Mucosa of rectum (tissue), 2 donors: ENCODE results near the gene KCNK7.
A peak's percentile ranks its signal among the peaks of the same experiment; 100 is the strongest.

Experiments
- H3K27ac ChIP-seq, 2 donors: one replicate each; pipeline ENCODE4 v1.7.0; 2013; ENCODE audit warnings: inconsistent platforms in 2 of 2, low read depth in 2 of 2, low read length in 2 of 2
- H3K27me3 ChIP-seq, 2 donors: one replicate each; pipeline ENCODE4 v1.7.0; 2013; ENCODE audit warnings: low read length in 2 of 2; ENCODE audit not compliant: control insufficient read depth in 2 of 2, insufficient read depth in 2 of 2
- H3K36me3 ChIP-seq, 2 donors: one replicate each; pipeline ENCODE4 v1.7.0; 2013; ENCODE audit warnings: low read length in 2 of 2; ENCODE audit not compliant: control insufficient read depth in 2 of 2, insufficient read depth in 2 of 2
- H3K4me1 ChIP-seq, 2 donors: one replicate each; pipeline ENCODE4 v1.7.0; 2013; ENCODE audit warnings: low read length in 2 of 2, mild to moderate bottlenecking in 1 of 2; ENCODE audit not compliant: control insufficient read depth in 2 of 2, insufficient read depth in 2 of 2
- H3K4me3 ChIP-seq, 2 donors: one replicate each; pipeline ENCODE4 v1.7.0; 2013; ENCODE audit warnings: low read length in 2 of 2
- H3K9ac ChIP-seq, 2 donors: one replicate each; pipeline ENCODE4 v1.7.0; 2013; ENCODE audit warnings: low read length in 2 of 2, low read depth in 1 of 2, mild to moderate bottlenecking in 1 of 2
- H3K9me3 ChIP-seq, 2 donors: one replicate each; pipeline ENCODE4 v1.7.0; 2013; ENCODE audit warnings: low read length in 2 of 2; ENCODE audit not compliant: control insufficient read depth in 2 of 2
- donor health status: healthy.
- donor health status: Normal muscosa, but diverticular disease.

KCNK7 gene

GRCh38 chr11:65558002-65558929, 37.3 kb downstream of the KCNK7 start, which contains the start of gene LTBP3:
Gene LTBP3 (minus strand): TSS chr11:65558359. CDS start chr11:65557959, 400 bp downstream.
- Histone ChIP-seq H3K27me3 (no peaks in the 10 kb centered on the region), H3K4me1 (peaks cover 29 to 31% of the 10 kb centered on the region in 2 donors), H3K4me3 (peak within 1 kb of the TSS; percentile 43 to 67)

GRCh38 chr11:65557280-65558001, 38.2 kb downstream of the KCNK7 start:
- Histone ChIP-seq H3K27ac (peak overlapping the region in 1 of 2 donors; percentile 83), H3K9ac (peak overlapping the region in 1 of 2 donors; percentile 49), H3K36me3 (no peaks in the 10 kb centered on the region), H3K4me1 (peaks cover 32 to 35% of the 10 kb centered on the region in 2 donors), H3K9me3 (no peaks in the 10 kb centered on the region), H3K4me3 (peak overlapping the region; percentile 21 to 43), H3K27me3 (no peaks in the 10 kb centered on the region)

More at GRCh38 chr11:65558002-65558929, 37.3 kb downstream of the KCNK7 start, which contains the start of gene LTBP3:
- Histone ChIP-seq H3K9me3 (no peaks in the 10 kb centered on the region), H3K36me3 (no peaks in the 10 kb centered on the region), H3K27ac (peak within 1 kb of the TSS; percentile 70 to 83), H3K9ac (peak within 1 kb of the TSS; percentile 56 to 83)

- H3K9ac ChIP-seq = peak overlapping the region in 1 of 2 donors; percentile 49
- no peaks in the 10 kb centered on the region for H3K27me3 ChIP-seq
- H3K27ac ChIP-seq = peak overlapping the region in 1 of 2 donors; percentile 83
- H3K4me1 ChIP-seq = peaks cover 40 to 41% of the 10 kb centered on the region in 2 donors
- peak overlapping the region; percentile 21 to 43 for H3K4me3 ChIP-seq
- no peaks in the 10 kb centered on the region for H3K9me3 ChIP-seq
- H3K36me3 ChIP-seq = peaks cover 0 to 3% of the 10 kb centered on the region in 2 donors
Measured at GRCh38 chr11:65556470-65557279, 38.9 kb downstream of the KCNK7 start.

GRCh38 chr11:65555693-65556231, 39.8 kb downstream of the KCNK7 start:
- Histone ChIP-seq H3K4me1 (peaks cover 45 to 46% of the 10 kb centered on the region in 2 donors), H3K27me3 (no peaks in the 10 kb centered on the region), H3K9me3 (no peaks in the 10 kb centered on the region), H3K36me3 (peaks cover 0 to 3% of the 10 kb centered on the region in 2 donors), H3K27ac (no peak overlapping the region), H3K9ac (no peak overlapping the region), H3K4me3 (no peak overlapping the region)

GRCh38 chr11:65554842-65555430, 40.7 kb downstream of the KCNK7 start:
- Histone ChIP-seq H3K27ac (no peak overlapping the region), H3K36me3 (peaks cover 0 to 3% of the 10 kb centered on the region in 2 donors), H3K9me3 (no peaks in the 10 kb centered on the region), H3K9ac (no peak overlapping the region), H3K4me1 (peaks cover 37 to 38% of the 10 kb centered on the region in 2 donors), H3K4me3 (no peak overlapping the region), H3K27me3 (no peaks in the 10 kb centered on the region)

GRCh38 chr11:65554057-65554818, 41.4 kb downstream of the KCNK7 start:
- Histone ChIP-seq H3K4me3 (no peak overlapping the region), H3K27ac (no peak overlapping the region), H3K9ac (no peak overlapping the region), H3K36me3 (peaks cover 0 to 3% of the 10 kb centered on the region in 2 donors), H3K27me3 (no peaks in the 10 kb centered on the region), H3K9me3 (no peaks in the 10 kb centered on the region), H3K4me1 (peaks cover 31 to 37% of the 10 kb centered on the region in 2 donors)

- Histone ChIP-seq H3K9me3 (no peaks in the 10 kb centered on the region), H3K27me3 (no peaks in the 10 kb centered on the region), H3K36me3 (peaks cover 0 to 3% of the 10 kb centered on the region in 2 donors), H3K27ac (no peak overlapping the region), H3K9ac (no peak overlapping the region), H3K4me1 (peaks cover 24 to 31% of the 10 kb centered on the region in 2 donors), H3K4me3 (no peak overlapping the region)
Measured at GRCh38 chr11:65553301-65554001, 42.1 kb downstream of the KCNK7 start.

- Histone ChIP-seq H3K4me1 (peaks cover 24 to 31% of the 10 kb centered on the region in 2 donors), H3K9ac (no peak overlapping the region), H3K4me3 (no peak overlapping the region), H3K27me3 (no peaks in the 10 kb centered on the region), H3K27ac (no peak overlapping the region), H3K36me3 (peaks cover 0 to 3% of the 10 kb centered on the region in 2 donors), H3K9me3 (no peaks in the 10 kb centered on the region)
Measured at GRCh38 chr11:65552388-65552951, 43.1 kb downstream of the KCNK7 start.
